Heart left ventricle (tissue), 16 donors: ENCODE measurements around the gene MGAT3. TPM values are rescaled to one million over a fixed set of nuclear protein-coding genes. Genes with fewer than 3 reads are reported as not detected.

Source experiments
- ATAC-seq, 4 donors: fragments of 200-7000 bp; cut with Tn5 transposase; one replicate each; pipeline ENCODE4 v1.9.1; 2020 to 2022; ENCODE audit warnings: moderate library complexity in 4 of 4, mild to moderate bottlenecking in 3 of 4, moderate number of reproducible peaks in 1 of 4
- DNase-seq, 5 donors: peaks; one replicate each; pipeline ENCODE4 v3.0.0-alpha.2; 2020
- H3K27ac ChIP-seq, 12 donors: fragments of 200-600 bp; sonication (generic) in 4 of 12; one replicate each; pipeline versions ENCODE4 v1.5.0 to v1.8.0; 2016 to 2022; ENCODE audit warnings: mild to moderate bottlenecking in 2 of 12
- H3K27me3 ChIP-seq, 9 donors: fragments of 200-600 bp; sonication (generic) in 2 of 9; one replicate each; pipeline versions ENCODE4 v1.5.1 to v1.8.0; 2016 to 2022; ENCODE audit warnings: mild to moderate bottlenecking in 3 of 9
- H3K36me3 ChIP-seq, 9 donors: fragments of 200-600 bp; sonication (generic) in 2 of 9; one replicate each; pipeline versions ENCODE4 v1.5.0 to v1.8.0; 2018 to 2022; ENCODE audit warnings: mild to moderate bottlenecking in 2 of 9
- H3K4me1 ChIP-seq, 12 donors: fragments of 200-600 bp; sonication (generic) in 4 of 12; one replicate each; pipeline versions ENCODE4 v1.5.0 to v1.8.0; 2016 to 2022; ENCODE audit warnings: mild to moderate bottlenecking in 3 of 12
- H3K4me3 ChIP-seq, 12 donors: fragments of 200-600 bp; sonication (generic) in 4 of 12; one replicate each; pipeline versions ENCODE4 v1.5.0 to v1.8.0; 2017 to 2022; ENCODE audit warnings: mild to moderate bottlenecking in 9 of 12, moderate library complexity in 4 of 12
- H3K9me3 ChIP-seq, 12 donors: fragments of 200-600 bp; sonication (generic) in 4 of 12; one replicate each; pipeline versions ENCODE4 v1.5.0 to v1.8.0; 2016 to 2022; ENCODE audit warnings: mild to moderate bottlenecking in 1 of 12
- POLR2A ChIP-seq, 2 donors: fragments of 450-650 bp; IDR thresholded peaks; one replicate each; pipeline ENCODE4 v1.6.1; 2017; ENCODE audit warnings: antibody characterized with exemption in 2 of 2, mild to moderate bottlenecking in 2 of 2, moderate library complexity in 2 of 2
- WGBS, 4 donors: extraction: QIAGEN DNeasy Blood & Tissue Kit in 2 of 4; methylation state at CpG; one replicate each; pipeline versions ENCODE4 v1.1.5 to v1.1.7; 2013 to 2018; 5-methylcytosine and 5-hydroxymethylcytosine counted together
- intact Hi-C, 10 donors: fragments of 100-400 bp; cut with DNase I; formaldehyde crosslinking; loops; one replicate each; pipeline versions ENCODE4 v1.11.1 to v1.14.2; 2022
- polyA plus RNA-seq, 2 donors: library from polyadenylated mRNA; stranded (reverse); fragments of 200-250 nt; gene quantifications; one replicate each; pipeline ENCODE4 v1.2.3, GENCODE V29; 2013
- total RNA-seq, 9 donors: library from RNA; depleted of rRNA in 2 of 9; stranded (reverse); fragments of >200 nt in 2 of 9; fragmentation: NEBNext Ultra II Directional in 3 of 9; extraction: Animal tissue kit (Norgen Biotek cat#: 25700) in 3 of 9; gene quantifications; one replicate each; pipeline versions ENCODE4 v1.1.0 to v1.2.4, GENCODE V29; 2016 to 2023
- TF ChIP-seq, protein P1 (sequence below), 12 donors: fragments of 200-600 bp; sonication (generic) in 4 of 12; IDR thresholded peaks; one replicate each; pipeline versions ENCODE4 v1.5.0 to v1.8.0; 2018 to 2022; ENCODE audit warnings: antibody characterized with exemption in 12 of 12, mild to moderate bottlenecking in 5 of 12
- donor health status: ischemic (EF 13 %, LVEDD 7.1; RV severe dilation, severe dysfunction).
- donor health status: healthy with polysubstance abuse.
- donor health status: DM: no; HTN: yes; CAD: no.
- donor health status: DM: no; HTN: no; CAD: no.
- donor health status: ischemic (EF 25% LVEDD 6.9; RV normal size, moderate dysfunction).
- donor health status: ischemic (EF 25% LVEDD 5.7; RV mildly dilated, moderate dysfunction).
- donor health status: healthy.
- donor health status: DM: yes; HTN: yes; CAD: no.
- donor health status: ischemic (EF 35%, LVEDD 5.7; RV mildly dilated, moderate dysfunction).
- donor health status: nonischemic (EF 11% LVEDD 7.7; RV severe dilation, severe dysfunction).
- donor health status: DM: yes; HTN: yes; CAD: no.
- donor health status: PGD.
- donor health status: ischemic (EF 29% LVEDD 5.4; RV normal size, mild dysfunction).
- donor health status: nonischemic (EF 23%, LVEDD 6.1; RV moderate dilation, normal function).

MGAT3 gene
- total and polyA plus RNA-seq, 11 donors = 2.2 to 9.9 (median 4.4) TPM

DNA sequence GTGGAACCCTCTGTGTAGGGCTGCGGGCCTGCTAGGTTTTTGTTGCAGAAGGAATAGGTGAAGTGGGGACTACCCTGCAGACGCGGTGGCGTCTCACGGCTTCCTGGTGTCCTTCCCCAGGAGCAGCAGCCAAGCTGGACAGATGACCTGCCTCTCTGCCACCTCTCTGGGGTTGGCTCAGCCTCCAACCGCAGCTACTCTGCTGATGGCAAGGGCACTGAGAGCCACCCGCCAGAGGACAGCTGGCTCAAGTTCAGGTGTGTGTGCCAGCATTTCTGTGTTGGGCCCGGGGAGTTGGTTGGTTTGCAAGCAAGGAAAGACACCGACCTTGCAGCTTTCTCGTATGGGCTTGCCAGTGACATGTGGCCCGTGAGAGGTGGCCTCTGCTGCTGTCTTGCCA is 41.9 kb upstream of the MGAT3 start:
- H3K9me3 ChIP-seq = no peaks in the 10 kb centered on the region
- peak overlapping the region in 5 of 12 donors; percentile 7 to 44 (median 38) for H3K27ac ChIP-seq
- intact Hi-C loops = no loop called here
- DNase-seq (peak in 4 of 5 donors; percentile 62 to 84 (median 74)), ATAC-seq (peak; percentile 86 to 93 (median 91))
- peaks cover 0 to 48% (median 44%) of the 10 kb centered on the region in 9 donors for H3K36me3 ChIP-seq
- no peaks in the 10 kb centered on the region for H3K27me3 ChIP-seq
- TF ChIP-seq, protein P1, sequence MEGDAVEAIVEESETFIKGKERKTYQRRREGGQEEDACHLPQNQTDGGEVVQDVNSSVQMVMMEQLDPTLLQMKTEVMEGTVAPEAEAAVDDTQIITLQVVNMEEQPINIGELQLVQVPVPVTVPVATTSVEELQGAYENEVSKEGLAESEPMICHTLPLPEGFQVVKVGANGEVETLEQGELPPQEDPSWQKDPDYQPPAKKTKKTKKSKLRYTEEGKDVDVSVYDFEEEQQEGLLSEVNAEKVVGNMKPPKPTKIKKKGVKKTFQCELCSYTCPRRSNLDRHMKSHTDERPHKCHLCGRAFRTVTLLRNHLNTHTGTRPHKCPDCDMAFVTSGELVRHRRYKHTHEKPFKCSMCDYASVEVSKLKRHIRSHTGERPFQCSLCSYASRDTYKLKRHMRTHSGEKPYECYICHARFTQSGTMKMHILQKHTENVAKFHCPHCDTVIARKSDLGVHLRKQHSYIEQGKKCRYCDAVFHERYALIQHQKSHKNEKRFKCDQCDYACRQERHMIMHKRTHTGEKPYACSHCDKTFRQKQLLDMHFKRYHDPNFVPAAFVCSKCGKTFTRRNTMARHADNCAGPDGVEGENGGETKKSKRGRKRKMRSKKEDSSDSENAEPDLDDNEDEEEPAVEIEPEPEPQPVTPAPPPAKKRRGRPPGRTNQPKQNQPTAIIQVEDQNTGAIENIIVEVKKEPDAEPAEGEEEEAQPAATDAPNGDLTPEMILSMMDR (IDR thresholded peaks at IDR 0.05) = no peak
- peaks cover 0 to 48% (median 15%) of the 10 kb centered on the region in 12 donors for H3K4me1 ChIP-seq
- H3K4me3 ChIP-seq = no peak overlapping the region
- 46 to 63% (median 56%) methylated on average over 11 of the region's 11 CpGs for WGBS, 4 donors

DNA sequence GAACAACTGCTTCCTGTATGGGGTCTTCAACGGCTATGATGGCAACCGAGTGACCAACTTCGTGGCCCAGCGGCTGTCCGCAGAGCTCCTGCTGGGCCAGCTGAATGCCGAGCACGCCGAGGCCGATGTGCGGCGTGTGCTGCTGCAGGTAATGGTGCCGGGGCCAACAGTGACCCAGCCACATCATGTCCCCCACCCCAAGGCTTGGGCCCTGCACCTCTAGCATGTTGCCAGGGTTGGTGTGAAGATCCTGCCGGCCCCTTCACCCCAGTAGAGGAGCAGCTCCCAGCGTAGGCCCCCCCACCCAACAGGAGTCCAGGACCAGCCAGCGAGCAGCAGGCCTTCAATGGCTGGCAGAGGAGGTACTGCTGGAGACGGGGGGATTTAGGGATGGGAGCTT is 41.3 kb upstream of the MGAT3 start:
- peak overlapping the region in 4 of 12 donors; percentile 7 to 44 (median 32) for H3K27ac ChIP-seq
- H3K9me3 ChIP-seq = no peaks in the 10 kb centered on the region
- DNase-seq = peak in 1 of 5 donors; percentile 10
- intact Hi-C loops = no loop called here
- H3K36me3 ChIP-seq = peaks cover 0 to 55% (median 51%) of the 10 kb centered on the region in 9 donors
- H3K4me1 ChIP-seq = peaks cover 0 to 42% (median 15%) of the 10 kb centered on the region in 12 donors
- 94 to 97% (median 96%) methylated on average over 14 to 16 of the region's 16 CpGs for WGBS, 4 donors
- TF ChIP-seq, protein P1 (IDR thresholded peaks at IDR 0.05) = no peak
- TF ChIP-seq POLR2A (IDR thresholded peaks at IDR 0.05) = no peak
- no peak for ATAC-seq
- no peaks in the 10 kb centered on the region for H3K27me3 ChIP-seq
- H3K4me3 ChIP-seq = no peak overlapping the region

DNA sequence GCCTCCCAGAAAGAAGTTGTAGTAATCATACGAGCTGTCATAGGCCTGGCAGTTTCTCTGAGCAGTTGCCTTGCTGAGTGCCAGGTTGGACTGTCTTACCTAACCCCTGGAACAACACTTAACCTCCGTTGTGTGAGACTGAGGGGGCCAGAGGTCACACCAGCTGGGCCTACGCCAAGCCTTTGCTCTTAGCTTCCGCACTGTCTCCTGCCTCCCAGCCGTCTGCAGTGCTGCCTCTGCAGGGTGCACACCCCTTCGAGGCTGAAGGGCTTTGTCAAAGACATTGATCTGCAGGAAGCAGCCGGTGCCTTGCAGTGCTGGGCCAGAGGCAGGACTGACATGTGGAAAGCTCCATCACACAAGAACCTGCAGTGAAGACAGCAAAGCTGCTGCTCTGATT is 40.5 kb upstream of the MGAT3 start:
- ATAC-seq = no peak

DNA sequence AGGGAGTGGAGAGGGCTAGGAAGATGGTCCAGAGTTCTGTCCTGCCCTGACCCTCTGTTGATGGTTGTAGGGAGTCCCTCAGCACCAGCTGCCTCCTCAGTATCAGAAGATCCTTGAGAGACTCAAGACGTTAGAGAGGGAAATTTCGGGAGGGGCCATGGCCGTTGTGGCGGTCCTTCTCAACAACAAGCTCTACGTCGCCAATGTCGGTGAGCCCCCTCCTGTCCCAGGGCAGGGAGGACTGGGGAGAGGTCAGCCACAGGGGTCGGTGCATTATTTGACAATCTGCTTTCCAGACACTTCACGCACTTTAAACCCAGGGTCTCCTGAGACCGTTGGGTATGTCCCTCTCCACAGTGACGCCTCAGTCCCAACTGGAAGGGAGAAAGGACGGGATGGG is 39.2 kb upstream of the MGAT3 start:
- intact Hi-C loops = no loop called here

More for the DNA sequence above, 40.5 kb upstream of the MGAT3 start:
- 53 to 71% (median 68%) methylated on average over 7 of the region's 7 CpGs for WGBS, 4 donors
- H3K4me1 ChIP-seq = peaks cover 0 to 34% (median 15%) of the 10 kb centered on the region in 12 donors
- no peaks in the 10 kb centered on the region for H3K9me3 ChIP-seq
- no peak for DNase-seq
- intact Hi-C loops = no loop called here
- H3K36me3 ChIP-seq = peaks cover 0 to 60% (median 57%) of the 10 kb centered on the region in 9 donors
- no peaks in the 10 kb centered on the region for H3K27me3 ChIP-seq
- TF ChIP-seq, protein P1 (IDR thresholded peaks at IDR 0.05) = no peak
- TF ChIP-seq POLR2A (IDR thresholded peaks at IDR 0.05) = no peak
- no peak overlapping the region for H3K4me3 ChIP-seq
- no peak overlapping the region for H3K27ac ChIP-seq

More for the DNA sequence above, 39.2 kb upstream of the MGAT3 start:
- Histone ChIP-seq H3K4me3 (no peak overlapping the region), H3K9me3 (no peaks in the 10 kb centered on the region), H3K27ac (no peak overlapping the region), H3K27me3 (no peaks in the 10 kb centered on the region), H3K4me1 (peaks cover 0 to 23% (median 13%) of the 10 kb centered on the region in 12 donors), H3K36me3 (peaks cover 0 to 73% (median 71%) of the 10 kb centered on the region in 9 donors)
- DNase-seq (peak in 1 of 5 donors; percentile 20), ATAC-seq (no peak)
- WGBS, 4 donors = 92 to 97% (median 93%) methylated on average over 12 of the region's 12 CpGs
- TF ChIP-seq, protein P1 (IDR thresholded peaks at IDR 0.05) = no peak
- no peak for TF ChIP-seq POLR2A (IDR thresholded peaks at IDR 0.05)
